Left ventricle myocardium superior (tissue), 1 donor: ENCODE results near the gene MORN4. TPM values are rescaled to one million over a fixed set of nuclear protein-coding genes. Genes with fewer than 3 reads are reported as not detected.
"Not testable (repeated sequence)": the region's sequence is repeated elsewhere in the genome, so short reads cannot be mapped to it uniquely, and the experiment has no call there.

Experiments
- ATAC-seq: fragments of 200-7000 bp; cut with Tn5 transposase; one replicate; pipeline ENCODE4 v1.9.1; 2020; ENCODE audit warnings: mild to moderate bottlenecking, moderate library complexity
- DNase-seq: peaks from one replicate; pipeline ENCODE4 v3.0.0-alpha.2; 2020
- intact Hi-C: fragments of 100-400 bp; cut with micrococcal nuclease; formaldehyde crosslinking; loops from one replicate; pipeline ENCODE4 v1.11.0; 2022
- long read RNA-seq: library from polyadenylated mRNA; unstranded; transcript quantifications from one replicate; pipeline ENCODE4 v2.0.0, GENCODE V29; 2021
- total RNA-seq: library from RNA; stranded (reverse); fragmentation: NEBNext Ultra II Directional; extraction: Animal tissue kit (Norgen Biotek cat#: 25700); gene quantifications from one replicate; pipeline ENCODE4 v1.2.1, GENCODE V29; 2021
- donor health status: DM: no; HTN: yes; CAD: no; lungs with severe emphysema.

Gene MORN4
- total RNA-seq = 8.7 TPM
- long read RNA-seq, partial matches to known transcripts = 0 of 9 reads
- long read RNA-seq, other reads (novel, unspliced or antisense) = 1 of 9 reads

DNA sequence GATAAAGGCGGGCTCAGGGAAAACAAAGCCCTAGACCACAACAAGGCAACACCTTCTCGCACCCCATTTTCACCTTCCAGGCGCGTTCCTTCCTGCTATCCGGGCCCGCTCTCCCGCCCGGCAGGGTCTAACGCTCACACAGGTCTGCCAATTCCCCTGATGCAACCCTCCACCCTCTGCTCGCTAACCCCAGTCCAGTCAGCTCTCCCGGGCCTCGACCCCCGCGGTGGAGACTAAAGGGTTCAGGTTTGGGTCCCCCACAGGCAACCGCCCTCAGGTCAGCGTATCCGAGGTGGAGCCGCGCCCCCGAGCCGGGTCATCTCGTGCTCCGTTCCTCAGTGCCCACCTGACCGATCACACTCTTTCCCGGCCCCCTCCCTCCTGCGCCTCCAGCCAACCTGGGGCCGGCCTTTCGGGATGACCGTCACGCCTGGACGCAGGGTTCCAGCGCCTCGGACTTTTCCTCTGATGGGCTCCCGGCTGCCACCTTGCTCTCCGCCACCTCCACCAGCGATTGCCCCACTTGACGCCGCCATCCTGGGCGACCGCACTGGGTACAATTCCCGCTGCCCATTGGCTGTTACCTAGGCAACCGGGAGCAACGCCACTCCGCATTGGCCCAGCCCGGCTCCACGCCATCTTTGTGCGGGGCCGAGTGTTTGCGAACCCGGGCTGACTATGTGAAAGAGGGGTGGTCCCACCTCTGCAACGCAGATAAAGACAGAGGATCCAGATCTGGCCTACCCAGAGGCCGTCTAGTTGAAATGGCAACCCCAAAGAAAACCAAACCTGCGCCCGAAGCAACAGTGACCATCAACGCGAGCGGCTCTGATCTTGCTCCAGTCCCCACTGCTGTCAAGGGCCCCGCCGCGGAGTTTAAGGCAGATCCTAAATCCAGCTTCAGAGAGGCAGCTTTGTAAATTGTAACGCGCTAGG, at the start of gene MORN4:
Gene MORN4, minus strand, starts transcription at position 552 of the 936 bp plus-strand sequence. CDS start 13,847 bp downstream, outside the sequence.
- ATAC-seq = peak; percentile 99
- peak; percentile 96 for DNase-seq
- intact Hi-C loops = no loop called here

DNA sequence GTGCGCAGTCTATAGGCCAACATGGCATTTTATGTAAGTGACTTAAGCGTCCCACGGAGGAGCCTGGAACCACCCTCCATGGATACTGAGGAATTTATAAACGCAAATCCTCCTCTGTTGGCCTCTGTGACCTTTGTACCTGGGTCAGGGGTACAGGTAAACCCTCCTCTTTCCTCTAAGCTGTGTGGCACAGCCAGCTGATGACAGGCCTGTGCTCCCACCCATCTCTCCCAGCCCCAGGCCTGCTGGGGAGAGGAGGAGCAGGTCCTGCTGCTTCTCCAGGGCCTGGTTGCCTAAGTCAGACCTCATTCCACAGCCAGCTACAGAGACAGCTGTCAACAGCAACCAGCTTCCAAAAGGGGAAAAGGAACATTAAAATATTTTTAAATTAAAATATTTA, 48.7 kb upstream of the MORN4 start:
- intact Hi-C loops = no loop called here
- no peak for ATAC-seq
- no peak for DNase-seq

DNA sequence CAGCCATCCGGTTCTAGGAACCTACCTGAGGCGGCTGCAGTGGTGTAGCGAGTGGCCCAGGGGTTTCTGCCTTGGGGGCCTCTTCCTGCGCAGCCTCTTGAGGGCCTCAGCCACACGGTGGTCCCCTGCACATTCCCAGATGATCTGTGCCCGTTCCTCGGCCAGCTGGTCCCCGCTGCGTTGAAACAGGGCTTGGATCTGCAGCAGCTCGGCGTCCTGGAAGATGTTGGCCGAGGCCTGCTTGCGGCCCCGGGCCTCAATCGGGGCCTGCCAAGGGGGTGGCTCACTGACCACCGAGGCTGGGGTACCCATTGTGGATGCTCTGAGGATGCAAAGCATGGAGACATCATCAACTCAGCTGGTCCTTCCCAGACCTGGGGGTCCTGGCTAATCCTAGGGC, 46.3 kb upstream of the MORN4 start:
- intact Hi-C loops = no loop called here
- DNase-seq (no peak), ATAC-seq (no peak)

DNA sequence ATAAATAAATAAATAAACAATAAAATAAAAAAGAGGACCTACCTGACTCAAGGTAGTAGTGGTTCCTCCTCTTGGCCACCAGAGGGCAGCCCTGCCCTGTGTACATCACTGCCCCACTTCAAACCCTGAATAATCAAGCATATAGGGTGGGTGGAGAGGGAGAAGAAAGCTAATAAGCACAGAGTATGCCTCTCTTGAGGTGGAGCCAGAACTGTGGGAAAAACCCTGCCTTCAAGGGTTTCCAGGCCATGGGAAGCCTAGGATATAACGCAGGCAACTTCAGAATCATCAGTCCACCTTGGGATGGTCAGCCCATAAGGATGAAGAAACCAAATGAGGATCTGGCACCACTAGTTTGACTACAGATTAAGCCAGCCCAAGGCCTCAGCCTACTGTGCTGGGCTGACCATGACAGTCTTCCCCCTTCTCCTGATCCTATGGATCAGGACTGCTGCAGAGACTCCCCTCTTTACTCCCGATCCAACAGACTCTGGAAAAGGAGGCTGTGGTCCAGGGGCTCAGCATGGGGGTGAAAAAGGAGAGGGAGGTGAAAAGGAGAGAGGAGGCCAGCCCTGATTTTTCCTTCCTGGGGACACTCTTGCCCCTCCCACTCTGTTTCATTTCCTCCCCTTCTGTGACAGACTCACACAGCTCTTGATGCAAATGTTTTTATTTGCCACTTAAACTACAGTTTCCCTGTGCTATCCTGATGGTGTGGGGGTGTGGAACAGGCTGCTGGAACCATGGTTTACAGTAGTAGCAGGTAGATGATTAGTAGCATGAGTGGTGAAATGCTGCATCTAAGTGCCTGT, 43.7 kb upstream of the MORN4 start:
- peak; percentile 73 for ATAC-seq
- intact Hi-C loops = no loop called here
- DNase-seq = peak; percentile 38

DNA sequence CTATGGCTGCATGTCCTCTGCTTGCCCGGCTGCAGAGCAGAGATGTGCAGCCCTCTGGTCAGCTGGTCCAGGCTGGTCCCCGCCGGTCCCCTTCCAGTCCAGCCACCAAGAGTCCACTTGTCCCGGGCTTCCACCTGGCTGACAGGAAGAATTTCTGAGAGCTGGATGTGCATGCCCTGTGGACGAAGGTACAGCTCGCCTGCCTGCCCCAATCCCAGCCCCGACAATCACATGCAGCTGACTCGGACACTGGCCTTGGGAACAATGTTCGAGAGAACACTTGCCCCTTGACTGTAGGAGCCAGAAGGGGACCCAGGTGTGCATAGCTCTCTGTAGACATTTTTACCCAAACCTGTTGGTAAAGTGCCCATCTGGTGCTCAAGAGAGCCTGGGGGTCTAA, 41.9 kb upstream of the MORN4 start:
- no peak for ATAC-seq
- no peak for DNase-seq
- intact Hi-C loops = no loop called here

DNA sequence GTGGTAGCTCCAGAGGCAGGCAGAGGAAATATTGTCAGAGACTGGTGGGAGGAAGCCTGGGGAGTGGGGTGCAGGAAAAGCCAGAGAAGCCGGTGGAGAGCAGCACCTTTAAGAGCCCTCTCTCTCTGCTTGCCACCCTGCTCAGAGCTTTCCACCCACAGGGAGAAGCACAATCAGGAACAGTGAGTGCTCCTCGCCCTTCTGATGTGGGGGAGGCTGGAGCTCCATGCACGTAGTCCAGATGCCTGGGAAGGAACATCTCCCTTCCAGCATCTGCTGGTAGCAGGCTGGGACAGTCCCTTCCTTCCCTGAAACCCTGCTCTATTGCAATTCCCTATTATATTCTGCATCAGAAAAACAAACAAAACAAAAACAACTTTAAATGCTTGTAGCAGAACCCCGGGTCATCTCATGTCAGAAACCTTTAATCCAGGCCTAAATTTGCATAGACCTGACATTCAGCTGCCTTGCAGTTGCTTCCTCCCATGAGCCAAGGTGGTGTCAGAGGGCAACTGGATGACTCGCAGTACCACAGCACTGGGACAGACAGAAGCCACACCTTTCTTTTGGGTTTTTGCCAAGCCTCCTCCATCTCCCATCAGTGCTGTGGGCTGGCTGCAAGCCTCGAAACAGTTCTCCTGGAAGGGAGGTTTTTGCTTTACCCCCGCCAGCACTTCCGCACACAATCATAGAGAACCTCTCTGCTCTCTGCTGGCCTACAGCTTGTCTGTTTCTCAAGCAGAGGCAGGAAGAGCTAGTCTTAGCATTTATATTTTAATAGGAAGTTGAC, 40.6 kb upstream of the MORN4 start:
- ATAC-seq = peak; percentile 35
- intact Hi-C loops = no loop called here
- no peak for DNase-seq

DNA sequence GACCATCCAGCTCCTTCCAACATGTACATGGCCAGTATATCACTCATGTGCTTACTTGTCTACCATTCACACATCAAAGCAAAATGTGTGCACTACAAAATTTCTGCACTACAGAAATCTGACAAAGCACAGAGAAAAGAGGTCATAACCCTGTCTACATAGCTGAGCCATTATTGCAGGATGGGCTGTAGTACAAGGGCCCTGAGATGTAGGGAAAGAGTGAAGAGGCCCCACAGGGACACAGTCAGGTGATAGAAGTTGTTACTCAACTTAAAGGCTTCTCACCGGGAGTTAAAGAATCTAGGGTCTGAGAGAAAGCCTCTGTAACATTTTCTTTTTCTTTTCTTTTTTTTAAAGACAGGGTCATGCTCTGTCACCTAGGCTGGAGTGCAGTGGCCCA, 36.3 kb upstream of the MORN4 start:
- DNase-seq = no peak
- intact Hi-C loops = no loop called here
- ATAC-seq = no peak

DNA sequence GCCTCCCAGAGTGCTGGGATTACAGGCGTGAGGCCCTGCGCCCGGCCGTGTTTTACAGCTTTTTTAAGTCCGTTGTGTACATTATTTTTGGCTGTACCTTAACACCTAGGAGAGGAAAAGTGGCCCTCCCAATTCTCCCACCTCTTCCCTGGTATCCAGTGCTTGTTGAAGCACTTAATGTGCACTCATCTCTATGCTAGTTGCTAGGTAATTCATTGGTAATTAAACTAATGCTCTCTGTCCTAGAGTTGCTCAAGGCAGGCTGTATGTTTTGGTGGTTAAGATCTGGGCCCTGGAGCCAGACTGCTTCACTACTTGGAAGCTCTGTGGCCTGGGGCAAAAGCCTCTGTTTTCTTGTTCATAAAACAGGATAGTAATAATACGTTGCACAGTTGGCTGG, 34.2 kb upstream of the MORN4 start:
- ATAC-seq (no peak), DNase-seq (no peak)
- intact Hi-C loops = no loop called here

DNA sequence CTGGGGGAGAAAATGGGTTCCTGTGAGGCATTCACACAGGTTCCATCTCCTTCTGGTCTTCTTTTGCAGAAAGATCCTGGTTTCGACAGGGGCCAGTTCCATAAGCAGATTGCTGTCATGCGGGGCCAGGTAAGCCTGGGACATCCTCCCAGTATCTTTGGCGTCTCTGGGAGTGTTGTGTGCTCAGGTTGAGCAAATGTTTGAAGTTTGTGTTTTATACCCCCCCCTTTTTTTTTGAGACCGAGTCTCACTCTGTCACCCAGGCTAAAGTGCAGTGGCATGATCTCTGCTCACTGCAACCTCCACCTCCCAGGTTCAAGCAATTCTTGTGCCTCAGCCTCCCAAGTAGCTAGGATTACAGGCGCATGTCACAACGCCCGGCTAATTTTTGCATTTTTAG, 33.7 kb upstream of the MORN4 start:
- ATAC-seq (no peak), DNase-seq (no peak)
- intact Hi-C loops = no loop called here

DNA sequence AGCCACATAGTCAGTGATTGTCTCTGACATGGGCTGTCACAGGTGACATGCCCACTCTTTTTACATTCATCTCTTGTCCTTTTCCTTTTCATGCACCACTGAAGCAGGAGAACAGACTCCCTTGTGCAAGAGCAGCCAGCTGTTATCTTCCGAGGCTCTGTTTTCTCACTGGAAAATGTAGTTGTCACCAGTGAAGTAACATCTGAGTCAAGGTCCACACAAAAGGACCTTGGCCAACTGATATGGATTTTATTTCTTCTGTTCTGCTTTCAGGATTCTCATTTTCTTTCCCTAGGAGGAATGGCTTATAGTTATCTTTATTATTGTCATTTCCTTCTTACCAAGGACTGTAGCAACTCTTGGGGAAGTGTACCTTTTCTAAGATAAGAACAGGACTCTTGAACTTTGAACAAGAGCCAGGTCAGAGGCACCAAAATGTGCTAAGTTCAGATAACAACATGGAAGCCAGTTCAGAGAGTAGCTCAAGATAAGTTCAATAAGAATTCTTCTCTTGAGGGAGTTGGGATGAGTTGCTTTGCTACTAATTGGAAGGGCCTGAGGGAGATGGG, 31.1 kb upstream of the MORN4 start:
- ATAC-seq = no peak
- DNase-seq = no peak
- intact Hi-C loops = no loop called here

DNA sequence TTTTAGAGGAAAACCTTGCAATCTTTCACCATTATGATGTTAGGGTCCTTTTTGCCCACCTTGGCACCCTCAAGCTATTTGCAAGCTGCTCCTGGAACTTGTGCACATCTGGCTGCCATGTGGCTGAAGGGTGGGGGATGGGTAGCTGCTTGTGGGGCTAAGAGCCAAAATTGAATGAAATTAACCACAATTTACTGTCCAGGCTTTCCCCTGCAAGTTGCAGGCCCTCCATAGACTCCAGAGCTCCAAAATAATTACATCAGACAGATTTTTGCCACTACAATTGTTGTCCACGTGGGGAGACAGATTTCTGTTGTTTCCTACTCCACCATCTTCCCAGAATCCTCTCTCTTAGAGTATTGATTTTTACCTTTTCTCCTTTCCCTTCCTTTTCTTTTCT, 26.3 kb upstream of the MORN4 start:
- DNase-seq (no peak), ATAC-seq (no peak)
- intact Hi-C loops = no loop called here

DNA sequence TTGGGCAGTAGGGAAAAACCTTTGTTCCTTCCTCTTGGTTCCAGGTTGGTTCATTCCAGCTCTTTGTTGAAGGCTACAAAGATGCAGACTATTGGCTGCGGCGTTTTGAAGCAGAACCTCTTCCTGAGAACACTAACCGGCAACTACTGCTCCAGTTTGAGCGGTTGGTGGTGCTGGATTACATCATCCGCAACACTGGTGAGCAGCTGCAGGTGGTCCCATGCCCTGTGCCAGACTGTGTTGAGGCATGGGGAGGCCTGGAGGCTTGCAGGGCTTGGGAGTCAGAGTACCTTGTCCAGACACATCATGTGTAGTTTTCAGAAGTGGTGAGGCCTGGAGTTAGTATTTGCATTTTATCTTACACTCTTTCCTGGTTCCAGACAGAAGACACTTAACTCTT, 23.5 kb upstream of the MORN4 start:
- intact Hi-C loops = no loop called here
- DNase-seq (no peak), ATAC-seq (no peak)

DNA sequence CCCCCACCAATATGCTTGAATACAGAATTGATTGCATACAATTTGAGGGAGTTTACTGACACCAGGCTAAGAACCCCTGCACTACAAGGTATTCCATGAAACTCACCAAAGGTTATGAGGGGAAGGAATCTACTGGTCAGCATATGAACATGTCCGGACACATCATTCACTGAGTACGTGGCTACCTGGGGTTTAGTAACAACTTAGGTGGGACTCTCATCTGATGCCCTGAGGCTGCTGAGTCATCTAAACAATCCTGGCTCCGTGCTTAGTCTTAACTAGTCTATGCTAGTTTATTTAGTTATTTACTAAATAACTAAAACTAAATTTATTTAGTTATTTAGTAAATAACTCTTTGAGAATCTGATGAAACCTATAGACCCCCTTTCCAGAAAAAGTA, 18.5 kb upstream of the MORN4 start:
- DNase-seq (no peak), ATAC-seq (no peak)
- intact Hi-C loops = no loop called here

DNA sequence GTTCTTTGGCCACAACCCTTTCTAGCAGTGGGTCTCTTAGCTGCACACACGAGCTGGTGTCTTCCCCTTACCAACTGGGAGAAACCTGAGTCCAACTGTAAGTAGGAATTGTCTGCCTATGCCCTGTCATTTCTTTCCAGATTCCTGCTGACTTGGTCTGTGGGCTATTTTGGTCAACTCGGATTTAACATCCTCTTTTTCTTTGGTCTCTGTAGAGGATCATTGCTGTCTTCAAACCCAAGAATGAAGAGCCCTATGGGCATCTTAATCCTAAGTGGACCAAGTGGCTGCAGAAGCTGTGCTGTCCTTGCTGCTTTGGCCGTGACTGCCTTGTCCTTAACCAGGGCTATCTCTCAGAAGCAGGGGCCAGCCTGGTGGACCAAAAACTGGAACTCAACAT, 17.4 kb upstream of the MORN4 start:
- ATAC-seq = no peak
- no peak for DNase-seq
- intact Hi-C loops = no loop called here

DNA sequence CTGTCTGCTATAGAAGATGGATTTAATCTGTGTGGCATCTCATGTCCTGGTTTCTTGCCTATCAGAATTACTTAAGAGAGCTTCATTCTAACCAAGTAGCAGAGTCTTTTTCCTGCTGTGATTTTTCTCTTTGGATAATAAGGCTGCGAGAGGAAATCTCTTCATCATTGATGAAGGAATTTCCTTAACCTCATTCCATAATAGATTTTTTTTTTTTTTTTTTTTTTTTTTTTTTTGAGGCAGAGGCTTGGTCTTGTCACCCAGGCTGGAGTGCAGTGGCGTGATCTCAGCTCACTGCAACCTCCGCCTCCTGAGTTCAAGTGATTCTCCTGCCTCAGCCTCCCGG, 16.1 kb upstream of the MORN4 start:
- DNase-seq, ATAC-seq, intact Hi-C loops: not testable (repeated sequence)

DNA sequence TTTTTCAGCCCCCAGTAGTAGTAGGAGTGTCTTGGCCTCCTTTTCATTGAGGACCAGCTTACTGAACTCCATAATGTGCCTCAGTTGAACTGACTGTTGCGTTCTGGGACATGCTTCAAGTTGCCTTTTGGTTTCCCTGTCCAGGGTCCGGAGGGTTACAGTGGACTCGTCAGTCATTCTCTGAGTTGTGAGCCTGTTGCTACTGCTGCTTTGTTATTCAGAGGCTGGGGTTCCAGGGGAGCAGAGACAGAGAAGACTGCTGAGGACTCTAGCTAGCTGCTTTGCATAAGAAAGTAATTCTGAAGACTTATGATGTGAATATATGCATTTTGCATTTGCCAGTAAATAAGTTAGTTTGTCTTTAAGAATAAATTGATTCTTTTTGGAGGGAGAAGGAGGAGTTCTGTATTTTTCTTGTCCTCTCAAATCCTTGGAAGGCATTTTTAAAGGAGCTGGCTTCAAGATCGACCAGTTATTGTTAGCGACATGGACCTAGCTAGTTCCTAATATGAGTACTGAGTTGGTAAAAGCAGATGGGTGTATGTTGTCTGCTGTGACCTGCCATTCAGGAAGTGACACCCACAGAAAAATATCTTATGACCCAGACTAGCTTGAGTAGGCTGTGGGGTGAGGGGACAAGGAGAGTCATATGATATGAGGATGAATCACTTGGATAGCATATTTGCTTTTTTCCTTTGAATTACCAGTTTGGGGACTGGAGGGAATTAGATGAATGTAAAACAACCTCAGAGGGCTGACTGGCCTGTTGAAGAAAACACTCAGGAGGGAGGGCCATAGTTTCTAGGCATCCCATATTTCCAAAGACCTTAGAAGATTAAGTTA, 15.5 kb upstream of the MORN4 start:
- peak; percentile 82 for ATAC-seq
- no peak for DNase-seq

DNA sequence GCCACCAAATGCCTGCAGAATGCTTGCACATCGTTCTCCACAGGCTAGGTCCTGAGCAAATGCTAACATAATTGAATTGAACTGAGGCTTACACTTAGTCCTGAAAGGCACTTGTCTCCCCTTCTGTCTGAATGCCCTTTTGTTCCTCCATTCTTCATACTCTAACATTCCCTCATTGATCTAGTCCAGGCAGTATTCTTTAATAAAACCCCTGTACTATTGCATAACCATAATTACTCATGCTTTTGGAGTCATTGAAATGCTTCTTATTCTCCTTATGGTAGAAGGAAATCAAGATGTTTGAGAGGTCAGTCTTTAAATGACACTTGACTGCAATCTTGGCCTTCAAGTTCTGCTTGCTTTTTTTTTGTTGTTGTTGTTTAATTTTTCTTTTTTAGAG, 14.3 kb upstream of the MORN4 start:
- intact Hi-C loops = no loop called here
- ATAC-seq (no peak), DNase-seq (no peak)

More for the DNA sequence above, 15.5 kb upstream of the MORN4 start:
- intact Hi-C loops = no loop called here

DNA sequence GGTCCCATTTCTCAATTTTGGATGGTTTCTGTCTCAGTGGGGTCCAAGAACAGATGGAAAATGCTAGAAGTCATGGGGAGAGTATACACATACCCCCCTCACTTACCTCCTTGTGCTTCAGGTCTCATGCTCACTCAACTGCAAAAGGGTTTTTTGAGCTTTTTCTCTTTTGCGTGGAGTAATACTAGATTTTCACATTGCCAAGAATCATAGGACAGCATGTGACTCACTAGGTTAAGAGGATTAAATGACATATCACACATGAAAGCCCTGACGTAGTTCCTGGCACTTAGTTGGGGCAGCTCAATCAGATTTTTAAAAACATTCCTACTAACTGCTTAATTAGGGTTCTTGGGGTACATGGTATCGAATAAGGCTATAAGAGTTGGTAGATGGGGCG, 11.6 kb upstream of the MORN4 start:
- no peak for DNase-seq
- intact Hi-C loops = no loop called here

More for the DNA sequence above, 11.6 kb upstream of the MORN4 start:
- no peak for ATAC-seq
